ENCODE data around the gene PTCRA. TPM values are rescaled to one million over a fixed set of nuclear protein-coding genes. Genes with fewer than 3 reads are reported as not detected.

PTCRA gene
- total and polyA plus RNA-seq, 8 donors = 0.38 to 2.1 (median 0.67) TPM; not detected in 1

- TF ChIP-seq CTCF (IDR thresholded peaks at IDR 0.05) = no peak
- no peak for ATAC-seq
- Histone ChIP-seq H3K27me3 (no peaks in the 10 kb centered on the region), H3K4me3 (no peak overlapping the region), H3K9me3 (no peaks in the 10 kb centered on the region), H3K27ac (no peak overlapping the region), H3K4me1 (peaks cover 0 to 8% of the 10 kb centered on the region in 2 donors), H3K36me3 (peaks cover 0 to 64% of the 10 kb centered on the region in 2 donors)
- peak in 1 of 4 donors; percentile 14 for DNase-seq
- intact Hi-C loops (cut with DNase I) = no loop called here
Observed at GRCh38 chr6:42968783-42969182, 52.9 kb downstream of the PTCRA start.

GRCh38 chr6:42969431-42969830 lies 53.6 kb downstream of the PTCRA start:
- intact Hi-C loops (cut with DNase I) = no loop called here
- H3K27ac ChIP-seq = no peak overlapping the region
- peaks cover 0 to 8% of the 10 kb centered on the region in 2 donors for H3K4me1 ChIP-seq
- DNase-seq (peak in 1 of 4 donors; percentile 8), ATAC-seq (no peak)
- H3K4me3 ChIP-seq = no peak overlapping the region
- no peaks in the 10 kb centered on the region for H3K9me3 ChIP-seq
- no peak for TF ChIP-seq CTCF (IDR thresholded peaks at IDR 0.05)
- no peaks in the 10 kb centered on the region for H3K27me3 ChIP-seq
- peaks cover 0 to 63% of the 10 kb centered on the region in 2 donors for H3K36me3 ChIP-seq

GRCh38 chr6:42969934-42970333 lies 54.1 kb downstream of the PTCRA start:
- H3K36me3 ChIP-seq = peaks cover 0 to 58% of the 10 kb centered on the region in 2 donors

GRCh38 chr6:42970871-42971612 lies 55.2 kb downstream of the PTCRA start:
- no peak for TF ChIP-seq CTCF (IDR thresholded peaks at IDR 0.05)
- intact Hi-C loops (cut with DNase I) = no loop called here
- no peak overlapping the region for H3K27ac ChIP-seq
- H3K4me1 ChIP-seq = peaks cover 0 to 8% of the 10 kb centered on the region in 2 donors
- peaks cover 0 to 46% of the 10 kb centered on the region in 2 donors for H3K36me3 ChIP-seq
- ATAC-seq = no peak
- H3K9me3 ChIP-seq = no peaks in the 10 kb centered on the region
- no peaks in the 10 kb centered on the region for H3K27me3 ChIP-seq
- no peak overlapping the region for H3K4me3 ChIP-seq
- DNase-seq = no peak

More at GRCh38 chr6:42969934-42970333, 54.1 kb downstream of the PTCRA start:
- ATAC-seq = no peak
- Histone ChIP-seq H3K27me3 (no peaks in the 10 kb centered on the region), H3K4me3 (no peak overlapping the region), H3K4me1 (peaks cover 0 to 8% of the 10 kb centered on the region in 2 donors), H3K27ac (no peak overlapping the region), H3K9me3 (no peaks in the 10 kb centered on the region)
- no peak for DNase-seq
- no peak for TF ChIP-seq CTCF (IDR thresholded peaks at IDR 0.05)
- intact Hi-C loops (cut with DNase I) = no loop called here

GRCh38 chr6:42971746-42972327 lies 56.0 kb downstream of the PTCRA start:
- H3K27me3 ChIP-seq = no peaks in the 10 kb centered on the region
- intact Hi-C loops (cut with DNase I) = no loop called here
- DNase-seq = no peak

More at GRCh38 chr6:42971746-42972327, 56.0 kb downstream of the PTCRA start:
- H3K36me3 ChIP-seq = peaks cover 0 to 39% of the 10 kb centered on the region in 2 donors
- no peak for ATAC-seq
- H3K4me1 ChIP-seq = peaks cover 0 to 14% of the 10 kb centered on the region in 2 donors
- no peak overlapping the region for H3K27ac ChIP-seq
- no peaks in the 10 kb centered on the region for H3K9me3 ChIP-seq
- no peak for TF ChIP-seq CTCF (IDR thresholded peaks at IDR 0.05)
- H3K4me3 ChIP-seq = no peak overlapping the region

Measured in left lung (tissue), 10 donors.